ENCODE data around the gene EFCAB7. TPM values are rescaled to one million over a fixed set of nuclear protein-coding genes. Genes with fewer than 3 reads are reported as not detected.

Gene EFCAB7
- polyA plus RNA-seq, 1 donor (not counting 4 experiments of a cell fraction or from before 2014, with no cell fraction given), result 4.9 TPM

DNA sequence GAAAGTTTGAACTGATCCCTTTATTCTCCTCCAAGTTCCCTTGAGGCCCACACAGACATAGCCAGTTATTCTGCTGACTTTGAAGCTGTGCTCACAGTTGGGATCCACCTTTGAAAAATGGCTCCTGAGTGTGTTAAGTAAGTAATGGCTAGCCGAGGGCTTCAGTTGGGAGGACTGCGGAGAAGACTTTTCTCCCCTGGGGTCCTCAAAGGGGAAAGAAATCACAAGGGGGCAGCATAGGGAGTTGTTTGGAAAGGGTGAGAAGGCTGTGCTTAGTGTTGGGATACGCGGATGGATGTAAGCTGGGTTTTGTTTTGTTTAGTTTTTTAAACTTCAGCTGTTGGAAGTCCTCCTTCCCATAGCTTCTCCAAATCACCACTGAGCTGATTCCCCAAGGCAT is 78.1 kb downstream of the EFCAB7 start:
- dilution Hi-C loops (cut with MboI; ENCODE audit: extremely low pct_ligation_motif_present, low sequenced_read_pairs), result no loop called here
- TF ChIP-seq, protein P1, sequence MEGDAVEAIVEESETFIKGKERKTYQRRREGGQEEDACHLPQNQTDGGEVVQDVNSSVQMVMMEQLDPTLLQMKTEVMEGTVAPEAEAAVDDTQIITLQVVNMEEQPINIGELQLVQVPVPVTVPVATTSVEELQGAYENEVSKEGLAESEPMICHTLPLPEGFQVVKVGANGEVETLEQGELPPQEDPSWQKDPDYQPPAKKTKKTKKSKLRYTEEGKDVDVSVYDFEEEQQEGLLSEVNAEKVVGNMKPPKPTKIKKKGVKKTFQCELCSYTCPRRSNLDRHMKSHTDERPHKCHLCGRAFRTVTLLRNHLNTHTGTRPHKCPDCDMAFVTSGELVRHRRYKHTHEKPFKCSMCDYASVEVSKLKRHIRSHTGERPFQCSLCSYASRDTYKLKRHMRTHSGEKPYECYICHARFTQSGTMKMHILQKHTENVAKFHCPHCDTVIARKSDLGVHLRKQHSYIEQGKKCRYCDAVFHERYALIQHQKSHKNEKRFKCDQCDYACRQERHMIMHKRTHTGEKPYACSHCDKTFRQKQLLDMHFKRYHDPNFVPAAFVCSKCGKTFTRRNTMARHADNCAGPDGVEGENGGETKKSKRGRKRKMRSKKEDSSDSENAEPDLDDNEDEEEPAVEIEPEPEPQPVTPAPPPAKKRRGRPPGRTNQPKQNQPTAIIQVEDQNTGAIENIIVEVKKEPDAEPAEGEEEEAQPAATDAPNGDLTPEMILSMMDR (optimal IDR thresholded peaks at IDR 0.05 in 1 of 3, IDR thresholded peaks at IDR 0.05 in 1 of 3, conservative IDR thresholded peaks at IDR 0.05 in 1 of 3; ENCODE audit: extremely low read depth in 1 of 3, insufficient read depth in 2 of 3, low read length in 3 of 3), result no peak
- no peak for TF ChIP-seq EZH2 (IDR thresholded peaks at IDR 0.05; ENCODE audit: low read length)
- no peaks in the 10 kb centered on the region for H3K4me1 ChIP-seq (ENCODE audit: control insufficient read depth, extremely low read depth, insufficient read depth, low read length)

DNA sequence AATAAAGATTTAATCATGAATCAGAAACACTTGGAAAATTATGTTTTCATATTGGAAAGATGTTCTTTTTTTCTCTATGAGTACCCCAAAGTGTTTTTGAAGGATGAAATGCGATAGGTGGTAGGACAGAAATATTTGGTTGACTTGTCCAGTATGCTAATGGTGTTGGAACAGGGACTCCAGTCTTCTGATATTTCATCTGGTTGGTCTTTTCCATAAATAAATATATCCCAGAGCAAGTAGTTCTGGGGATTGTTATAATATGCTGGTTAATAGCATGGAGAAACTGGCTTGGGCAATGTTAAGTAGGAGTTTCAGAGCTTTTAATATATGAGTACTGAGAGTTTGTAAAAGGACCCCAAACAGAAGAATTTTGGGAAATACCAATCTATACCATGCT is 78.6 kb downstream of the EFCAB7 start:
- TF ChIP-seq, protein P1 (optimal IDR thresholded peaks at IDR 0.05 in 1 of 3, IDR thresholded peaks at IDR 0.05 in 1 of 3, conservative IDR thresholded peaks at IDR 0.05 in 1 of 3; ENCODE audit: extremely low read depth in 1 of 3, insufficient read depth in 2 of 3, low read length in 3 of 3), result no peak
- no peak for TF ChIP-seq EZH2 (IDR thresholded peaks at IDR 0.05; ENCODE audit: low read length)
- dilution Hi-C loops (cut with MboI; ENCODE audit: extremely low pct_ligation_motif_present, low sequenced_read_pairs), result no loop called here
- no peaks in the 10 kb centered on the region for H4K20me1 ChIP-seq (ENCODE audit: control insufficient read depth, extremely low read depth, insufficient read depth, low read length)
- H3K9me1 ChIP-seq (ENCODE audit: control insufficient read depth, extremely low read depth, insufficient read depth, low read length), result peaks cover 3% of the 10 kb centered on the region
- H3K9ac ChIP-seq (ENCODE audit: control insufficient read depth, extremely low read depth, insufficient read depth, low read length), result no peak overlapping the region
- no peaks in the 10 kb centered on the region for H3K36me3 ChIP-seq (ENCODE audit: control insufficient read depth in 2 of 2, extremely low read depth in 1 of 2, insufficient read depth in 2 of 2, low read length in 2 of 2)
- no peaks in the 10 kb centered on the region for H3K4me1 ChIP-seq (ENCODE audit: control insufficient read depth, extremely low read depth, insufficient read depth, low read length)
- no peak for DNase-seq (ENCODE audit: low read depth, low spot score)
- no peaks in the 10 kb centered on the region for H3K27me3 ChIP-seq (ENCODE audit: control insufficient read depth, extremely low read depth, insufficient read depth, low read length)
- H3K79me2 ChIP-seq (ENCODE audit: control insufficient read depth, insufficient read depth, low read length), result peaks cover 8% of the 10 kb centered on the region
- no peaks in the 10 kb centered on the region for H3K9me3 ChIP-seq (ENCODE audit: control insufficient read depth, low read depth, low read length)
- no peak overlapping the region for H3K27ac ChIP-seq (ENCODE audit: control insufficient read depth, insufficient read depth, low read length)
- H2AFZ ChIP-seq (ENCODE audit: control insufficient read depth, low read length), result no peak overlapping the region
- no peak for FAIRE-seq
- H3K4me3 ChIP-seq (ENCODE audit: control insufficient read depth in 2 of 3, extremely low read depth in 1 of 3, insufficient read depth in 2 of 3, low read depth in 1 of 3, low read length in 3 of 3), result no peak overlapping the region
- no peak overlapping the region for H3K4me2 ChIP-seq (ENCODE audit: control insufficient read depth, extremely low read depth, insufficient read depth, low read depth, low read length)

More for the DNA sequence above, 78.1 kb downstream of the EFCAB7 start:
- no peak overlapping the region for H3K4me2 ChIP-seq (ENCODE audit: control insufficient read depth, extremely low read depth, insufficient read depth, low read depth, low read length)
- H3K27ac ChIP-seq (ENCODE audit: control insufficient read depth, insufficient read depth, low read length), result no peak overlapping the region
- H3K9me3 ChIP-seq (ENCODE audit: control insufficient read depth, low read depth, low read length), result no peaks in the 10 kb centered on the region
- H3K9me1 ChIP-seq (ENCODE audit: control insufficient read depth, extremely low read depth, insufficient read depth, low read length), result peaks cover 4% of the 10 kb centered on the region
- peaks cover 9% of the 10 kb centered on the region for H3K79me2 ChIP-seq (ENCODE audit: control insufficient read depth, insufficient read depth, low read length)
- H4K20me1 ChIP-seq (ENCODE audit: control insufficient read depth, extremely low read depth, insufficient read depth, low read length), result no peaks in the 10 kb centered on the region
- H3K4me3 ChIP-seq (ENCODE audit: control insufficient read depth in 2 of 3, extremely low read depth in 1 of 3, insufficient read depth in 2 of 3, low read depth in 1 of 3, low read length in 3 of 3), result no peak overlapping the region
- no peaks in the 10 kb centered on the region for H3K36me3 ChIP-seq (ENCODE audit: control insufficient read depth in 2 of 2, extremely low read depth in 1 of 2, insufficient read depth in 2 of 2, low read length in 2 of 2)
- DNase-seq (ENCODE audit: low read depth, low spot score) (no peak), FAIRE-seq (no peak)
- no peak overlapping the region for H2AFZ ChIP-seq (ENCODE audit: control insufficient read depth, low read length)
- H3K9ac ChIP-seq (ENCODE audit: control insufficient read depth, extremely low read depth, insufficient read depth, low read length), result no peak overlapping the region
- H3K27me3 ChIP-seq (ENCODE audit: control insufficient read depth, extremely low read depth, insufficient read depth, low read length), result no peaks in the 10 kb centered on the region
